Tibial nerve (tissue), 4 donors: Measurements from ENCODE around the gene LRRC47.
"Not testable (repeated sequence)": the region's sequence is repeated elsewhere in the genome, so short reads cannot be mapped to it uniquely, and the experiment has no call there.

Source experiments
- CTCF ChIP-seq, 5 experiments: fragments of 200-600 bp in 3 of 5; fragments of 450-650 bp in 2 of 5; sonication (generic) in 3 of 5; IDR thresholded peaks; one replicate each; pipeline ENCODE4 v1.5.1; 2016 to 2019; ENCODE audit warnings: antibody characterized with exemption in 5 of 5, mild to moderate bottlenecking in 3 of 5, moderate library complexity in 2 of 5
- EP300 ChIP-seq, 2 donors: sonication (generic); formaldehyde crosslinking; IDR thresholded peaks; one replicate each; pipeline ENCODE4 v1.6.1; 2017; ENCODE audit warnings: antibody characterized with exemption in 2 of 2, mild to moderate bottlenecking in 1 of 2
- POLR2A ChIP-seq, 2 donors: fragments of 450-650 bp; IDR thresholded peaks; one replicate each; pipeline ENCODE4 v1.6.1; 2017; ENCODE audit warnings: antibody characterized with exemption in 2 of 2, mild to moderate bottlenecking in 2 of 2, moderate library complexity in 2 of 2

GRCh38 chr1:3748316-3748900 is 47.9 kb downstream of the LRRC47 start:
- TF ChIP-seq CTCF, POLR2A, EP300 (IDR thresholded peaks at IDR 0.05): not testable (repeated sequence)
